ENCODE measurements around the gene CEP126.
"Not testable (repeated sequence)": the region's sequence is repeated elsewhere in the genome, so short reads cannot be mapped to it uniquely, and the experiment has no call there.

Gene CEP126

DNA sequence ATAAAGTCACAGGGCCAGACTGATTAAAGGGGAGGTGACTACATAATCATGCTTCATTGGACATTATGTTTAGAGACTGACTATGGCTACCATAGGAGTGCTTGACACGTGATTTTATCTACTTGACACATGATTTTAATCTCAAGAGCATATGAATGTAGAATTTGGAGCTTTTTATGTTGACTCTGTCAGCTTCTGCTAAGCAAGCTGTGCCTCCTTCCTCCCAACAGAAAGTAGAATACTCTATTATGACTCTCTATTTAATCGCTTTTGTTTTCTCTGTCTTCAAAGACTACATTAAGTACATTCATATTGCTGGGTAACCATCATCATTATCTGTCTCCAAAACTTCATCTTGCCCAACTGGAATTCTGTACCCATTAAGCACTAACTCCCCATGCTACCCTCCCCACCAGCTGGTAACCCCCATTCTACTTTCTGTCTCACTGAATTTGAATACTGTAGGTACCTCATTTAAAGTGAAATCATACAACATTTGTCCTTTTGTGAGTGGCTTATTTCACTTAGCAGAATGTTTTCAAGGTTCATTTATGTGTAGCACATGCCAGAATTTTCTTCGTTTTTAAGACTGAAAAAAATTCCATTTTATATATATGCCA, 26.2 kb downstream of the CEP126 start:
- DNase-seq (ENCODE audit: low read depth) = no peak

DNA sequence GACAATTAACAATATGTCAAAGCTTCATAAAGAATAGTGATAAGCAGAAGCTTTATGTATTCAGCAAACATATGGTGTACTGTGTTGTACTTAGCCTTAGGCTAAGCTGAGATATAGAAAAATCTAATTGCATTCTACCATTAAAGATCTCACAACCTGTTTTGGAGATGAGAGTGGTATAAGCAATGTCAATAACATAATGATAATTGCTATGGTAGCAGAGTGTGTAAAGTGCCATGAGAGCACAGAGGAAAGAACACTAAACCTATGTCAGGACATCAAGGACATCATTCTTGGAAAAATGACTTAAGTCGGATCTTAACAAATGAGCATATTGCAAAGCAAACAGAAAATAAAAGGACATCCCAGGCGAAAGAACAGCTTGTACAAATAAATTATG, 30.1 kb downstream of the CEP126 start:
- DNase-seq (ENCODE audit: low read depth) = no peak

DNA sequence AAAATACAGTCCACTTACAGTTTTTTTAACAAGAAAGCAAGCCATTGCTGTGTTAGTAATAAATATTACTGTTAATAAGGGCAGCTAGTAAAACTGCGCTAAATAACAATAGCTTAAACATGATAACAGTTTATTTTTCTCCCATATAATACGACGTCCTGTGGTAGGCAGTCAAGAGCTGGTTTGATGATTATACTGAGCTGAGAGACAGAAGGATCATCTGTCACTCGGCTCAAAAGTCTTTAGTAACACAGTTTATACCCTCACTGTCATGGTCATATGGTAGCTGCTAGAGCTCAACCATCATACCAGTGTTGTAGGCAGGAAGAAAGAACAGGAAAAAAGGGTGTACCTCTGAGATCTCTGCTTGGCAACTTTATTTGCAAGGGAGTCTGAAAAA, 30.6 kb downstream of the CEP126 start:
- DNase-seq (ENCODE audit: low read depth) = no peak

DNA sequence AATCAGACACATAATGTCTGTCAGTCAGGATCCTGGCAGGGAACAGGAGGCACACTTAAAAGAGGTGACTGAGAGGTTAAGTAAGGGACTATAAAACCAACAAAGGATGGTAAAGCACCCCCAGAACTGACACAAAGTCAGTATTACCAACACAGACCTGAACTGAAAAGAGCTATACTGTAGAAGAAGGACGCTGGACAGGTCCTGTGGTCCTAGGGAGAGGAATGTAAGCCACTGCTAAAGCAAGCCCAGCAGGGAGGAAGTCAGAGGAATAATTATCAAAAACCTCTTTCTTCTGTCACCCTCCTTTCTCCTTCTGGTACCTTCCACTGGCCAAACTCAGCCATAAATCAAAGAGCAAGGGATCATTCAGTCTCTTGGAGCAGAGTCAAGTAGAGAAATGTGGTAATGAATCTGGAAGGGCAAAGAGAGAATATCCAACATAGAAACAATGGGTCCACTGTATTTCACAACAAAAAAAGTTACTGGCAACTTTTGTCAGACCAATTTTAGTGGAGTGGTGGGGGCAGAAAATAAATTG, 34.9 kb downstream of the CEP126 start:
- no peak for DNase-seq (ENCODE audit: low read depth)

DNA sequence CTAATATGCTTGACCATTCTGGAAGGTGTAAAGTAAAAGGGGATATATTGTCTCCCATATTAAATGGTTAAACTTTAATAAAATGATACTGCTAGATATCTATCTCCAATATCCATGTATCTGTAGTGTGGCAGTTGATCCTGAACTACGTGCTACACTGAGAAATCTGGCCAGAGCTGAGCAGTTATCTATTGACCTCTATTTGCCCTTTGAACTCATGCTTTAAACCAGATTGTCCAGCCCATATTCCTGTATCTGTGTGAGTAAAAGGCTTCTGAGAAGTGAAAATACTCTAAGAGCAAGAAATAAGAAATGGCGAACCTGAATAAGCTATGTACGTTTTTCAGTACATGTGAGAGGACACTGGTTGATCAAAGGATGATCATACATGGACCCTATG, 40.5 kb downstream of the CEP126 start:
- no peak for DNase-seq (ENCODE audit: low read depth)

DNA sequence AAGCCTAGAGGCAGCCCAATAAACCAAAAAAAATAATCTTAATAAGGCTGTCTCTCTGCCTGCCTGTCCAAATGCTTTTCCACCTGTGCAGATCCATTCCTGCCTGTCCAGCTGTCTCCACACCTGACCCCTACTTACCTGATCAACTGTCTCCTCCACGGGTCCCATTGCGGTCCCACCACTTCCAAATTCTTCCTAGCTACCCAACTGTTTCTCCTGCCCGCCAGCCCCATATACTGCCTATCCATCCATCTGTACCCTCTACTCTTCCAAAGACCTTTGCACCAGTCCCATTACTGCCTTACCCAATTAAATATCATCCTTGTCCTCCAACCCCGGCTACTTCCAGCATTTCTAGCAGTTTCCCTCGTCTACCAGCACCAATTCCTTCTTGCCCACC, 40.9 kb downstream of the CEP126 start:
- DNase-seq (ENCODE audit: low read depth) = no peak

DNA sequence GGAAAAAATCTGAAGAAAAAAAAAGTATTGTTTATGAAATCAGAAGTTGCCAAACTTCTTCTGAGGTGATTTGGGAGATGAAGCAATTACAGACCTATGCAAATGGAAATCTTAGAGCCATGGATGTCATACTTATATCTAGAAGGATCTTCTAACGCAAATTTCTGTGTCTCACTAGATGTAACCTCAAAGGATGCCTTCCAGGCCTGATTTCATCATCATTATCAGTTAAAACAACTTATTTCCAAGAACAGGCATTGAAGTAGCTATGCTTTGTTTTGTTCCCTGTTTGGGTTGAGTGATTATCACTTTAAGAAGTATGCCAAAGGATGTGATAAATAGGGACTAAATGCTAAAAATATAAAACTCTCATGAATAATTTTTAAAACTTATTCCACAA, 45.4 kb downstream of the CEP126 start:
- DNase-seq (ENCODE audit: low read depth) = no peak

DNA sequence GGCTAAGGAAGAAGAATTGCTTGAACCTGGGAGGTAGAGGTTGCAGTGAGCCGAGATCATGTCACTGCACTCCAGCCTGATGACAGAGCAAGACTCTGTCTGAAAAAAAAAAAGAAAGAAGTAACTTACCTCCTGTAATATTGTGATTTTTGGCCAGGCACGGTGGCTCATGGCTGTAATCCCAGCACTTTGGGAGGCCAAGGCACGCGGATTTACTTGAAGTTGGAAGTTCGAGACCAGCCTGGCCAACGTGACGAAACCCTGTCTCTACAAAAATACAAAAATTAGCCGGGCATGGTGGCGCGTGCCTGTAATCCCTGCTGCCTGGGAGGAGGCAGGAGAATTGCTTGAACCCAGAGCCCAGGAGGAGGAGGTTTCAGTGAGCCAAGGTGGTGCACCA, 49.4 kb downstream of the CEP126 start:
- DNase-seq (ENCODE audit: low read depth) = not testable (repeated sequence)

DNA sequence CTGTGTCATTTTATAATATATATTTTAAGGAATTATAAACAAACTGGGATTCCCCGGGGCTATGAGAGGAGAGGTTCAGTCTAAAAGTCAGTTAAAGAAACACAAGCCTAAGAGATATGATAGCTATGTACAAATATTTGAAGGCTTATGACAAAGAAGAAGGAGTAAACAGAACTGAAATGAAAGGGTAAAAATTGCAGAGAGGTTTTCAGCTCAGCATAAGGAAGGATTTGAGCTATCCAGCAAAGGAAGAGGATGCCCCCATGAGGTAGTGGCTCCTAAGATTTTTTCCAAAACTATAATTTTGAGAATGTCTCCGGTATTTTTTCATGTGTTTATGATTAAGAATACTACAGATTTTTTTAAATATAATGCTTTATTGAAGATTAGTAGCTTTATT, 59.4 kb downstream of the CEP126 start:
- DNase-seq (ENCODE audit: low read depth) = no peak

DNA sequence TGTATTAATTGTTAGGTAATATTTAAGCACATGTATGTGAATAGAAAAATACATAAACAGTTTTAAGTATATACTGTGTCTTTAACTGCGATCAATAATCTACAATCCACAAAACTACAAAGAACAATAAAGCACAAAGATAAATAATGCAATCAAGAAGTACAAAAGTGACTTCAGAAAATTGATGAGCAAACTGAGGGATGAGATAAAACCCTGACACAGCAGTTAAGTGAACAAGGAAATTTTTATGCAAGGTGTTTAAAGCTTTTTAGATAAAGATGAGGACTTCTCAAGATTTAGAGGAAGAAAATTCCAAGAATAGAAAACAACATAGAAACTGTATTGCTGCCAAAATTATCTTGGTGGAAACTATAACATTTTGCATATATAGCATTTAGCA, 60.0 kb downstream of the CEP126 start:
- DNase-seq (ENCODE audit: low read depth) = no peak

DNA sequence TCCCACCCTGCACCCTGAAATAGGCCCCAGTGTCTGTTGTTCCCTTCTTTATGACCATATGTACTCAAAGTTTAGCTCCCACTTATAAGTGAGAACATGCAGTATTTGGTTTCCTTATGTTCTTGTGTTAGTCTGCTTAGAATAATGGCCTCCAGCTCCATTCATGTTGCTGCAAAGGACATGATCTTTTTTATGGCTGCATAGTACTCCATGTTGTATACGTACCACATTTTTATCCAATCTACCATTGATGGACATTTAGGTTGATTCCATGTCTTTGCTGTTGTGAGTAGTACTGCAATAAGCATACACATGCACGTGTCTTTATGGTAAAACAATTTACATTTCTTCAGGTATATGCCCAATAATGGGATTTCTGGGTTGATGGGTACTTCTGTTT, 60.9 kb downstream of the CEP126 start:
- DNase-seq (ENCODE audit: low read depth) = no peak

DNA sequence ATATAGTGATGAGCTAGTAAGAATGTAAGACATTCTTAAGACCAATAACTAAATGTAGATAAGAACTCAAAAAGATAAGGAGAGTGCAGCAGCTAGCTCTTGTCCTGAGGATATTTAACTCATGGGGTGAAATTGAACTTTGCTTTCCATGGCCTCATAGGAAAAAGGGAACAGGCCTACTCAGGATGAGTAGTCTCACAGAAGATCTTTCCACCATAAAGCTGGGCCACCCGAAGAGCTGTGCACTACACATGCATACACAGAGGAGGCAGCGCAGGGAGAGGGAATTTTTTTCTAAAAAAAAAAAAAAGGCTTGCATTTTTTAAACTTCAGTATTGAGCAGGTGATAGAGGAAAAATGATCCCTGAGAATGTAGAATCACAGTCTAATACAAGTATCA, 72.6 kb downstream of the CEP126 start:
- DNase-seq (ENCODE audit: low read depth) = no peak

DNA sequence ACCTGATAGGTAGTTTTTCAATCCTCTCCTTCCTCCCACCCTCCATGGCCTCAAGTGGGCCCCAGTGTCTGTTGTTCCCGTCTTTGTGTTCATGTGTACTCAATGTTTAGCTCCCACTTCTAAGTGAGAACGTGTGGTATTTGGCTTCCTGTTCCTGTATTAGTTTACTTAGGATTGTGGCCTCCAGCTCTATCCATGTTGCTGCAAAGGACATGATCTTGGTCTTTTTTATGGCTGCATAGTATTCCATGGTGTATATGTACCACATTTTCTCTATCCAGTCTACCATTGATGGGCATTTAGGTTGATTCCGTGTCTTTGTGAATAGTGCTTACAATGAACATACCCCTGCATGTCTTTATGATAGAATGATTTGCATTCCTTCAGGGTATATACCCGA, 78.4 kb downstream of the CEP126 start:
- no peak for DNase-seq (ENCODE audit: low read depth)

DNA sequence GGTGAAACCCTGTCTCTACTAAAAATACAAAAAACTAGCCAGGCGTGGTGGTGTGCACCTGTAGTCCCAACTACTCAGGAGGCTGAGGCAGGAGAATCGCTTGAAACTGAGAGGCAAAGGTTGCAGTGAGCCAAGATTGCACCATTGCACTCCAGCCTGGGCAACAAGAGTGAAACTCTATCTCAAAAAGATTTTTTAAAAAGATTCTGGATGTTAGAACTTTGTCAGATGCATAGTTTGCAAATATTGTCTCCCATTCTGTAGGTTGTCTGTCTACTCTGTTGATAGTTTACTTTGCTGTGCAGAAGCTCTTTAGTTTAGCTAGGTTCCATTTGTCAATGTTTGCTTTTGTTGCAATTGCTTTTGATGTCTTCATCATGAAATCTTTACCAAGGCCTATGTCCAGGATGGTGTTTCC, 79.3 kb downstream of the CEP126 start:
- not testable (repeated sequence) for DNase-seq (ENCODE audit: low read depth)

DNA sequence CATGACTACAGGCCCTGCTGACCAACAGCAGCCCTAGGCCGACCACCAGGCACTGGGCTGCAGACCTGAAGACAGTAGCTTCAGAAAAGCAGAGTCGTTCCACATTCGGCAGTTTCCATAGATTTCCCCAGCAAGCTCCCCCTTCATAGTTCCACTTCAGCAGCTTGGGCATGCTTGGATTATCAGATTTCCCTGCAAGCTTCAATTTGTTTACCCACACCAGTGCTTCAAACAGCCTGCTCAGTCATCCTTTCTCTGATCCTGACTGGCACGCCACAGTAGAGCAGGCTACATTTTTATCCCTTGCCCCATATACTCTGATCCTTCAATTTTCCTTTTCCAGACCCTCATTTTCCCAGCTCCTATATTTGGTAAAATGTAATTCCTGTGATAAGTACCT, 81.3 kb downstream of the CEP126 start:
- no peak for DNase-seq (ENCODE audit: low read depth)

DNA sequence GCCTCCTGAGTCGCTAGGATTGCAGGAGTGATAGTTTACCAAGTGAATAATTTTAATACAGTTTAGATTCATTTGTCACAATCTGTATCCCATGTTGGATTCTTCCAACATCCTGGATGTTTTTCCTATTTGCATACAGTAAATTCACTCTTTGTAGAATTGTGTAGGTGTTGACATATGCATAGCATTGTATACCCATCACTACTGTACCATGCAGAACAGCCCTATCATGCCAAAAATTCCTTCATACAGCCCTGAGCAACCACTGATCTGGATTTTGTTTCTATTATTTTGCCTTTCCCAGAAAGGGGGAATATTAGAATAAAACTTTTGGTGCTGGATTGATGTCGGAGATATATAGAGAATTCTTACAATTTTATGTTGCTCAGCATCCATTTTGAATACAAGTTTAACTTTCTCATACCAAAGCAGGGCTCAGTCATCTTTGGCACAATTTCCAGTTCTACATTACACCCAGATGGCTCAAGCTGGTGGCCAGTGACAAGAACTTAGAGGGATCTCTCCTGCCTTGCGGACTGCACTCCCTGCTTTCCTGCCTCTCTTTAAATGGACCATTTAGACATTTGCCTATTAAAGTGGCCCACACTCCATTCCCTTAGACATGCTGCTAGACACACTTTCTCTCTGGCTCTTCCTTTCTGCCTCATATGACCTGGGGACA, 87.0 kb downstream of the CEP126 start:
- DNase-seq (ENCODE audit: low read depth) = no peak

DNA sequence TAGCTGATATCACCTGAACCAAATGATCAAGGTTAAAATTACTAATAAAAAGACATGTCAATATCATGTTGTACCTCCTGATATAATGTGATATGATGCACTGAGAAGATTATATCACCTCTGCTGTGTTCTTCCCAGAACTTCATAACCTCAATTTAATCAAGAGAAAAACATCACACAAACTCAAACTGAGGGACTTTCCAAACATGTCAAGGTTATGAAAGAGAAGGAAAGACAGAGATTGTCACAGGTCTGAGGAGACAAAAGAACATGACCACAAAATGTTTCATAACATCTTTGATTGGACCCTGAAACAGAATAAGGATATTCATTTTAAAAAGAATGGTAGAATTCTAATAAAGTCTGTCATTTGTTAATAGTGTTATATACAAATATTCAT, 89.4 kb downstream of the CEP126 start:
- DNase-seq (ENCODE audit: low read depth) = no peak

DNA sequence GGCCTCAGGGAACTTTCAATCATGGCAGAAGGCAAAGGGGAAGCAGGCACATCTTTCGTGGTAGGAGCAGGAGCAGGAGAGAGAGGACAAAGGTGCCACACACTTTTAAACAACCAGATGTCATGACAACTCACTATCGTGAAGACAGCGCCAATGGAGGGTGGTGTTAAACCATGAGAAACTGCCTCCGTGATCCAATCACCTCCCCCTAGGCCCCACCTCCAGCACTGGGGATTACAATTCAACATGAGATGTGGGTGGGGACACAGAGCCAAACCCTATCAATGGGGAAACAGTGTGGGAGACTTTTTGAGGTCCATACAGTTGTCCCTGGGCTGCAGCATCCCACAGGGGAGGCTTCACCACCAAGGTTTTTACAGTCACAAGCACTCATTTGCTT, 90.5 kb downstream of the CEP126 start:
- no peak for DNase-seq (ENCODE audit: low read depth)

DNA sequence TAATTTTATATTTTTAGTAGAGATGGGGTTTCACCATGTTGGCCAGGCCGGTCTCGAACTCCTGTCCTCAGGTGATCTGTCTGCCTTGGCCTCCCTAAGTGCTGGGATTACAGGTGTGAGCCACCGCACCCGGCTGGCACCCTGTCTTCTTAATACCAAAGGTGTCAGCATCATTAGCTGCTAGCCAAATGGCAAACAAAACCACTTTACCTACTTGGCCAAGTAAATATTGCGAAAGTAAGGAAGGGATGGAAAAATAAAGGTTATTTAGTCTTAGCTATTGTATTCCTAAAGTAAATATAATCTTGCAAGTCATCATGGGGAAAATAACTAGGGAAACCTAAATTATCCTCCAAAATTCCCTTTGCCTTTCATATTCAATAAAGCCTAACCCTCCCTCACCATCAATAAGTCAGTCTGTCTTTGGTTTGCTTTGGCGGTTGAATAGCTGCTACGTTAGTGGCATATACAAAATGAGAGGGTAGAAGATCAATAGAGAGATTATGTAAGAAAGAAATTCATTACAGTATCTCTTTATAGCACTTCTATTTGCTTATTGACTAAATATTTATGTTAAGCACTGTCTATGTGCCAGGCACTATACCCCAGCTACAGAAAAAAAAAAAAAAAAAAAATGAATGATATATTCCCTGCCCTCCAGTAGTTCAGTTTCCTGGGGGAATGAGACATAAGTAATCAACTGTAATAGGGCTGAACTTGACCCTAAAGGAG, 92.2 kb downstream of the CEP126 start:
- no peak for DNase-seq (ENCODE audit: low read depth)

DNA sequence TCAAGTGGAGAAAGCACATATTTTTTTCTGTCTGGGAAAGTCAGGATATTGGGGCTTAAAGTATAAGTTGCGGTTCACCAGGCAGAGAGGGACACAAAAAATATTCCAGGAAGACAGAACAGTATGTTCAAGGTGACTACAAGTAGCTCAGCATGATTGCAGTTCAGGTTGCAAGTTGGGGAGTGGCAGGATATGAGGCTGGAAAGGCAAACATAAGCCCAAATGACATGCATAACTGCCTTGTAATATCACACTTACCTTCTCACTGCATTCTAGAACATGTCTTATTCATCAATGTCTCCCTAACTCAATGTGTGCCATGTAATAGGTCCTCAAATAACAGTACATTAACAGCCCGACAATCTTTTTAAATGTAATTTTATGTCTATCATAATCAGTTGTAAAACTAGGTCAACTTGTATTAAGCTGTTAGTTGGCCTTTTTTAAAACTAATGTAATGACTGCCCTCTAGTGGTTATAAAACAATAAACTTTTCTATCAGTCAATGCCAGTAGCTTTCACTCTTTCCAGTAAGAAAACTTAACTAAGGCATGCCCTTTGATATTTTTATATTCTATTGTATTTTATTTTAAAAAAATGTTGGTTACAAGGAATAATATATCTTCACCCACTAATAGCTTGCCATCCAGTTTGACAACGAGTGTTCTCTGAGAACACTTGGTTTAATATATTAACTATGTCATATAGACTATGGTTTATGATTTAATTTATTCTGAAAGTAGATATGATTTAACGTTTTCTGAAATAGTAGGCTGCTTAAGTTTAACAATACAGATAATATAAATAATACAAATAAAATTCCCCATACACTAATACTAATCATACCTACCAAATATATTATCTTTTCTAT, 93.0 kb downstream of the CEP126 start:
- DNase-seq (ENCODE audit: low read depth) = no peak

DNA sequence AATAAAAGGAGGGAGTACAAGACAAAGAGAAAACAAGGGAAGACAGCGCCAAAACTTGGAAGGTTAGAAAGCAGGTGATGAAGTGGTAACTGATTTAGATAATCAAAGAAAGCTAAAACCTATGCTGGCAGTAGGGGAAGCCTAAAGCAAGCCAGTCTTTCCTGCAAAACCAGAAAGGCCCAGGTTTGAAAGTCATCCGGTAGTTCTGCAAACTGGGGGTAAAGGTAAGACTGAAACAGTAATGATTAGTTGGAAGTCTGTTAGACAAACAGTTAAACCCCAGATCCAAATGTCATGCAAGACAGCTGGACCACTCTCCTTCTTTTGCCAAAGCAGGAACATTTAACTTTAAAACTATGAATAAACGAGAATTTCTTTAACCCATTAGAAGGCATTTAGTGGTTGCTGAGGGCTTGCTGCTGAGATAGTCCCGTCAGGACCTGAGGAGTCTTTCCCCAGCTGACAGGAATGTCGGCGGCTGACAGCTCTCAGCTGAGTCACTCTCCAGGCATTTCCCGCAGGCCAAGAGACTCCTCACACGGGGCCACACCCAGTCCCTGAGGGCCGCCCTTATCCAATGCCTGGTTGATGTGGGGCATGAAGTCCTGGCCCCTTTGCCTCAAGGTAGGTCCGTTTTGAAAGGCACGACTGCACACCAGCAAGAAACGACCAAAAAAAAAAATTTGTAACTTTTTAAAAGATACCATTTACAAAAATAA, 96.1 kb downstream of the CEP126 start:
- DNase-seq (ENCODE audit: low read depth) = no peak

DNA sequence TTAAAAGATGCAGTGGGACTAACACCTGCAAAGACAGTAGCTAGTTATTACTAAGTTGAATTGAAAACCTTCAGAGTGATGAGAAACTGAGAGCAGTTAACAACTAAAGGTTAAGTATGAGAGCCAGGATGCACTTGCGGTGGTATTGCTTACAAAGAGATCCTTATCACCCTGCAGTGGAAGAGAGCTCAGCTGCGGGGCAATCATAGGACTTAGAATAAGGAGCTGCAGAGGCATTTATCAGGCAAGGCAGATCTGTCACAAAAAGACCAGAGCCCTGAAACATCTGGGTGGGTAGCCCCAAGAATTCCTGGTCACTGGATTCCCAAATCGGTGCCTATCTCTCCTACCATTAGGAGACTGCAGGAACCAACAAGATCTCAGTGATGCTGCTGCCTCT, 98.1 kb downstream of the CEP126 start:
- DNase-seq (ENCODE audit: low read depth) = no peak
